Neutrophil (primary cell): ENCODE data around the gene MAGEF1.
A peak's percentile ranks its signal among the peaks of the same experiment; 100 is the strongest.

ENCODE experiments used
- H3K27ac ChIP-seq: fragments of 200-600 bp; sonication (generic); 2 replicates; pipeline ENCODE4 v1.5.1; 2016; ENCODE audit warnings: mild to moderate bottlenecking, moderate library complexity
- H3K27me3 ChIP-seq: fragments of 200-600 bp; sonication (generic); 2 replicates; pipeline ENCODE4 v1.6.0; 2016; ENCODE audit warnings: mild to moderate bottlenecking
- H3K36me3 ChIP-seq: fragments of 200-600 bp; sonication (generic); 2 replicates; pipeline ENCODE4 v1.5.1; 2017
- H3K4me1 ChIP-seq, 2 experiments: fragments of 200-600 bp in 1 of 2; sonication (generic) in 1 of 2; 1 replicate in 1 of 2; 2 replicates in 1 of 2; pipeline versions ENCODE4 v1.5.1 to v1.6.1; 2013 to 2016; ENCODE audit warnings: low read depth in 1 of 2, low read length in 1 of 2, mild to moderate bottlenecking in 1 of 2, moderate library complexity in 1 of 2; ENCODE audit not compliant: control insufficient read depth in 1 of 2, insufficient read depth in 1 of 2
- H3K4me3 ChIP-seq, 2 experiments: fragments of 200-600 bp in 1 of 2; sonication (generic) in 1 of 2; 1 replicate in 1 of 2; 2 replicates in 1 of 2; pipeline ENCODE4 v1.5.1; 2013 to 2016; ENCODE audit warnings: low read depth in 1 of 2, low read length in 1 of 2, mild to moderate bottlenecking in 1 of 2, moderate library complexity in 1 of 2
- H3K9me3 ChIP-seq: fragments of 200-600 bp; sonication (generic); 2 replicates; pipeline ENCODE4 v1.5.1; 2016
- TF ChIP-seq, protein P1 (sequence below): fragments of 200-600 bp; sonication (generic); IDR thresholded peaks from 2 replicates; pipeline ENCODE4 v1.5.1; 2016; ENCODE audit warnings: antibody characterized with exemption

MAGEF1 gene

DNA sequence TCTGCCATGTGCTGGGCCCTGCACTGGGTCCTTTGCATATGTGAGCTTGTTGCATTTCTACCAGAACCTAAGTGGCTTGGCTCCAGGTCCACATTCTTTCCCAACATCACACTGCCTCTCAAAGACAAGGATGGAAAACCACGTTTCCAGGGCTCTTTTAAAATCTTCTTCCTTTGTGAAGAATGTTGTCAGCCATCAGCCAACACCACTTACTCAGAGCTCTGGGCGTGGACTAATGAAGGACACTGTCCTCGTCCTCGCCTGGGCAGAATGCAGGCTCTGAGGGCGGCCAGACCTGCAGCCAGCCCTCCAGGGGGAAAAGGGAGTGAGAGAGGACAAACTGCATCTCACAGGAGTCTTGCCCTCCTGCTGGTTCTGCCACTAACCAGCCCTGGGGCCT, 49.7 kb downstream of the MAGEF1 start:
- Histone ChIP-seq H3K9me3 (no peaks in the 10 kb centered on the region), H3K27me3 (no peaks in the 10 kb centered on the region), H3K36me3 (no peaks in the 10 kb centered on the region), H3K4me1 (peaks cover 33 to 38% of the 10 kb centered on the region in 2 experiments), H3K27ac (no peak overlapping the region), H3K4me3 (no peak overlapping the region)
- TF ChIP-seq, protein P1, sequence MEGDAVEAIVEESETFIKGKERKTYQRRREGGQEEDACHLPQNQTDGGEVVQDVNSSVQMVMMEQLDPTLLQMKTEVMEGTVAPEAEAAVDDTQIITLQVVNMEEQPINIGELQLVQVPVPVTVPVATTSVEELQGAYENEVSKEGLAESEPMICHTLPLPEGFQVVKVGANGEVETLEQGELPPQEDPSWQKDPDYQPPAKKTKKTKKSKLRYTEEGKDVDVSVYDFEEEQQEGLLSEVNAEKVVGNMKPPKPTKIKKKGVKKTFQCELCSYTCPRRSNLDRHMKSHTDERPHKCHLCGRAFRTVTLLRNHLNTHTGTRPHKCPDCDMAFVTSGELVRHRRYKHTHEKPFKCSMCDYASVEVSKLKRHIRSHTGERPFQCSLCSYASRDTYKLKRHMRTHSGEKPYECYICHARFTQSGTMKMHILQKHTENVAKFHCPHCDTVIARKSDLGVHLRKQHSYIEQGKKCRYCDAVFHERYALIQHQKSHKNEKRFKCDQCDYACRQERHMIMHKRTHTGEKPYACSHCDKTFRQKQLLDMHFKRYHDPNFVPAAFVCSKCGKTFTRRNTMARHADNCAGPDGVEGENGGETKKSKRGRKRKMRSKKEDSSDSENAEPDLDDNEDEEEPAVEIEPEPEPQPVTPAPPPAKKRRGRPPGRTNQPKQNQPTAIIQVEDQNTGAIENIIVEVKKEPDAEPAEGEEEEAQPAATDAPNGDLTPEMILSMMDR: no peak

DNA sequence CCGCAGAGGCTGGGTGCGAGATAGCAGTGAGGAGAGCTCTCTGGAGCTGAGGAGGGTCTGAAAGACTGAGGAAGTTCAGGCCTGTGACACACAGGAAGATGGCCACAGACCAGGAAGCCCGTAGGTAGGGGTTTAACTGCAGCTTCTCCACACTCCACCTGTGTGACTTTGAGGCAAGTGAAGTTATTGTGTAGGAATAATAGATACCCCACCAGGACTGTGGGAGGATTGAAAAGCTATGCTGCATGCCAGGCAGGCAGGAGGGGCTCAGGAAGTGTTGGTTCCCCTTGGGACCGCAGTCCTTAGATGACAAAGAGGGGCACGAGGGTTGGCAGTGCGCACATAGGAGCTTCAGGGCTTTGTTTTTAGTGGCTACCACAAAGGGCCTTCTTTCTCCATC, 50.9 kb downstream of the MAGEF1 start:
- H3K27ac ChIP-seq: peak overlapping the region; percentile 75
- peaks cover 33 to 38% of the 10 kb centered on the region in 2 experiments for H3K4me1 ChIP-seq
- TF ChIP-seq, protein P1: no peak
- H3K4me3 ChIP-seq: peak overlapping the region in 1 of 2 experiments; percentile 3
- H3K36me3 ChIP-seq: no peaks in the 10 kb centered on the region
- H3K27me3 ChIP-seq: no peaks in the 10 kb centered on the region
- H3K9me3 ChIP-seq: no peaks in the 10 kb centered on the region
